ENCODE measurements around the gene ZNF491. TPM values are rescaled to one million over a fixed set of nuclear protein-coding genes. Genes with fewer than 3 reads are reported as not detected.
A peak's percentile ranks its signal among the peaks of the same experiment; 100 is the strongest.
"Not testable (repeated sequence)": the region's sequence is repeated elsewhere in the genome, so short reads cannot be mapped to it uniquely, and the experiment has no call there.

The ZNF491 gene
- total RNA-seq, 6 donors from 2014 or later: 0.55 to 3.4 (median 2.0) TPM; not detected in 1

DNA sequence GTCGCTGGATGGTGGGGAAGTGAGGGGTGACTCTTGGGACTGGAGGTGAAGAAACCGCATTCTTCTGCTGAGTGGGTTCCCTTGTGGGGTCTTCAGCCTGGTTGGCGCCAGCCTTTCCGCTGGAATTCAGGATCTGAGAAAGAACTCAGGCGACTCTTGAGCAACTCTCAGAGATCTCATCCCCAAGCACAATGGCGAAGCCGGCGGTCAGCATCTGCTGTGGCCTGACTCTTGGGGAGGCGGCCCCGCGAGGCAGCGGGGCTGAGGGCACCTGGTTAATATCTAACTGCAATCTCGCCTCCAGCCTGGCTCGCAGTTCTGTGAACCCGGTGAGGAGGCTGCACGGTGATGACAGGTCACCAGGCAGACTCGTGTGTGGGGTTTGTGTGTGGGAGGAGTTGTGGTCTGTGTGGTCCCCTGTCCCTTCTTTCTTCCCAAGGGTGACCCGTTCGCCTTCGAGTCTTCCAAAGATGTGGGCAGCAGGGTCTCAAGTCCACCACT is 30.6 kb upstream of the ZNF491 start:
- no peak for TF ChIP-seq POLR2A (IDR thresholded peaks at IDR 0.05)
- no peak for TF ChIP-seq POLR2AphosphoS5 (IDR thresholded peaks at IDR 0.05)
- TF ChIP-seq EP300 (IDR thresholded peaks at IDR 0.05): no peak
- TF ChIP-seq CTCF (IDR thresholded peaks at IDR 0.05): no peak
- Histone ChIP-seq H3K27ac (peak overlapping the region; percentile 87 to 95 (median 90)), H3K27me3 (no peaks in the 10 kb centered on the region), H3K4me3 (peak overlapping the region; percentile 72 to 98 (median 80)), H3K4me1 (peaks cover 13 to 20% (median 15%) of the 10 kb centered on the region in 4 donors), H3K36me3 (no peaks in the 10 kb centered on the region), H3K9me3 (peaks cover 0 to 16% (median 10%) of the 10 kb centered on the region in 4 donors)
- WGBS, 2 donors: 2 to 3% methylated on average over 7 to 20 of the region's 20 CpGs
- ATAC-seq (ENCODE audit: low FRiP score in 2 of 2): peak; percentile 43 to 57
- peak; percentile 55 to 80 for DNase-seq

GRCh38 chr19:11769995-11770394 is 28.3 kb upstream of the ZNF491 start:
- Histone ChIP-seq H3K27me3 (no peaks in the 10 kb centered on the region), H3K4me1 (peaks cover 13 to 20% (median 15%) of the 10 kb centered on the region in 4 donors), H3K27ac (no peak overlapping the region), H3K36me3 (no peaks in the 10 kb centered on the region), H3K4me3 (no peak overlapping the region), H3K9me3 (peaks cover 6 to 24% (median 17%) of the 10 kb centered on the region in 4 donors)
- WGBS, 2 donors: 84 to 98% methylated on average over 4 of the region's 4 CpGs
- no peak for ATAC-seq (ENCODE audit: low FRiP score in 2 of 2)
- TF ChIP-seq CTCF (IDR thresholded peaks at IDR 0.05): no peak
- TF ChIP-seq POLR2A (IDR thresholded peaks at IDR 0.05): no peak
- no peak for TF ChIP-seq EP300 (IDR thresholded peaks at IDR 0.05)
- TF ChIP-seq POLR2AphosphoS5 (IDR thresholded peaks at IDR 0.05): no peak
- no peak for DNase-seq

DNA sequence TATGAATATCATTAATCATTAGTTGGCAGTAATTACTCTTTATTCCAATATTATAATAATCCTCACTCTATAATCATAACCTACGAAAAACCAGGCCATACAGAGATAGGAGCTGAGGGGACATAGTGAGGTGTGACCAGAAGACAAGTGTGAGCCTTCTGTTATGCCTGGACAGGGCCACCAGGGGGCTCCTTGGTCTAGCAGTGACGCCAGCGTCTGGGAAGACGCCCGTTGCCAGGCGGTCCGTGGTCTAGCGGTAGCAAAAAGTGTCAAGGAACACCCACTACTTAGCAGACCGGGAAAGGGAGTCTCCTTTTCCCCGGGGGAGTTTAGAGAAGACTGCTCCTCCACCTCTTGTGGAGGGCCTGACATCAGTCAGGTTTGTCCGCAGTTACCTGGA is 26.8 kb upstream of the ZNF491 start:
- H3K9me3 ChIP-seq: peaks cover 12 to 39% (median 24%) of the 10 kb centered on the region in 4 donors
- DNase-seq: peak in 1 of 2 donors; percentile 42
- not testable (repeated sequence) for H3K36me3 ChIP-seq

DNA sequence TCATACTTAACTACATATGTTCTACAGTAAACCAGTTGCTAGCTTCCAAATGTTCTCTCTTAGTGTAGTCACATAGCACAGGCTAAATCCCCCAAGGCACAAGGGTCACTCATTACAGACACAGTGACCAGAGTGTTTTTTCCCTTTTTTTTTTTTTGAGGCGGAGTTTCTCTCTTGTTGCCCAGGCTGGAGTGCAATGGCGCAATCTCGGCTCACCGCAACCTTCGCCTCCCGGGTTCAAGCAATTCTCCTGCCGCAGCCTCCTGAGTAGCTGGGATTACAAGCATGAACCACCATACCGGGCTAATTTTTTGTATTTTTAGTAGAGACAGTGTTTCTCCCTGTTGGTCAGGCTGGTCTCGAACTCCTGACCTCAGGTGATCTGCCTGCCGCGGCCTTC is 21.7 kb upstream of the ZNF491 start:
- not testable (repeated sequence) for DNase-seq; H3K4me3 ChIP-seq; H3K27ac ChIP-seq; H3K4me1 ChIP-seq; ATAC-seq (ENCODE audit: low FRiP score in 2 of 2); H3K27me3 ChIP-seq
- WGBS, 2 donors: 97 to 98% methylated on average over 11 of the region's 11 CpGs
- H3K9me3 ChIP-seq: peaks cover 40 to 84% (median 65%) of the 10 kb centered on the region in 4 donors
- peaks cover 20 to 49% (median 45%) of the 10 kb centered on the region in 4 donors for H3K36me3 ChIP-seq

More for the DNA sequence above, 26.8 kb upstream of the ZNF491 start:
- not testable (repeated sequence) for H3K4me3 ChIP-seq; H3K27ac ChIP-seq; H3K27me3 ChIP-seq; ATAC-seq (ENCODE audit: low FRiP score in 2 of 2)
- WGBS, 2 donors: 84% methylated on average over 11 of the region's 11 CpGs
- peaks cover 11 to 16% (median 14%) of the 10 kb centered on the region in 4 donors for H3K4me1 ChIP-seq

GRCh38 chr19:11780431-11781020 is 17.8 kb upstream of the ZNF491 start:
- 95 to 96% methylated on average over 7 of the region's 7 CpGs for WGBS, 2 donors
- no peaks in the 10 kb centered on the region for H3K27me3 ChIP-seq
- H3K4me1 ChIP-seq: no peaks in the 10 kb centered on the region
- H3K9me3 ChIP-seq: peaks cover 58 to 99% (median 86%) of the 10 kb centered on the region in 4 donors
- no peak for ATAC-seq (ENCODE audit: low FRiP score in 2 of 2)
- H3K4me3 ChIP-seq: no peak overlapping the region
- H3K36me3 ChIP-seq: peaks cover 20 to 58% (median 48%) of the 10 kb centered on the region in 4 donors
- no peak for DNase-seq
- H3K27ac ChIP-seq: no peak overlapping the region
- no peak for TF ChIP-seq POLR2A (IDR thresholded peaks at IDR 0.05)
- no peak for TF ChIP-seq POLR2AphosphoS5 (IDR thresholded peaks at IDR 0.05)
- TF ChIP-seq EP300 (IDR thresholded peaks at IDR 0.05): no peak
- TF ChIP-seq CTCF (IDR thresholded peaks at IDR 0.05): no peak
